Adrenal gland (tissue), 5 donors: ENCODE data around the gene XPOT.
"Not testable (repeated sequence)": the region's sequence is repeated elsewhere in the genome, so short reads cannot be mapped to it uniquely, and the experiment has no call there.

ENCODE experiments used
- CTCF ChIP-seq, 6 experiments: fragments of 450-650 bp in 4 of 6; fragments of 200-600 bp in 2 of 6; sonication (generic) in 1 of 6; IDR thresholded peaks; 1 replicate in 5 of 6; 2 replicates in 1 of 6; pipeline versions ENCODE4 v1.5.1 to v1.8.0; 2016 to 2021; ENCODE audit warnings: antibody characterized with exemption in 6 of 6, mild to moderate bottlenecking in 2 of 6, moderate library complexity in 1 of 6
- POLR2A ChIP-seq, 2 donors: fragments of 450-650 bp; IDR thresholded peaks; one replicate each; pipeline ENCODE4 v1.6.1; 2017; ENCODE audit warnings: antibody characterized with exemption in 2 of 2, mild to moderate bottlenecking in 2 of 2, moderate library complexity in 1 of 2
- donor health status: DM: no; HTN: no; CAD: no.

- TF ChIP-seq CTCF, POLR2A (IDR thresholded peaks at IDR 0.05): not testable (repeated sequence)
Measured at GRCh38 chr12:64356209-64356608, 48.0 kb upstream of the XPOT start.
